ENCODE results near the gene LRRC49.

Gene LRRC49

GRCh38 chr15:71093054-71094024, 200.7 kb downstream of the LRRC49 start:
- no peak for DNase-seq

- DNase-seq: no peak
Measured at GRCh38 chr15:71094137-71094536, 201.5 kb downstream of the LRRC49 start.

- no peak for DNase-seq
Measured at GRCh38 chr15:71096676-71097075, 204.1 kb downstream of the LRRC49 start.

- DNase-seq: no peak
Measured at GRCh38 chr15:71097890-71098289, 205.3 kb downstream of the LRRC49 start.

- no peak for DNase-seq
Measured at GRCh38 chr15:71098920-71099319, 206.3 kb downstream of the LRRC49 start.

All from OCI-M1 (cell line).